ENCODE data around the gene ESYT3. TPM values are rescaled to one million over a fixed set of nuclear protein-coding genes. Genes with fewer than 3 reads are reported as not detected.
"Not testable (repeated sequence)": the region's sequence is repeated elsewhere in the genome, so short reads cannot be mapped to it uniquely, and the experiment has no call there.

Gene ESYT3
- polyA plus RNA-seq, 2 donors: 0.56 to 0.63 TPM

- no peak overlapping the region for H3K4me3 ChIP-seq (ENCODE audit: low read depth in 1 of 2, low read length in 2 of 2)
- WGBS, 2 donors: 68 to 69% methylated on average over 7 of the region's 7 CpGs
- no peaks in the 10 kb centered on the region for H3K36me3 ChIP-seq (ENCODE audit: control insufficient read depth in 2 of 2, insufficient read depth in 2 of 2, low read length in 1 of 2)
- H3K4me1 ChIP-seq (ENCODE audit: control insufficient read depth in 2 of 2, insufficient read depth in 2 of 2, low read length in 1 of 2): no peaks in the 10 kb centered on the region
- H3K27me3 ChIP-seq (ENCODE audit: control insufficient read depth in 1 of 2, insufficient read depth in 2 of 2, low read length in 2 of 2): no peaks in the 10 kb centered on the region
- no peak overlapping the region for H3K27ac ChIP-seq (ENCODE audit: low read depth in 2 of 2, low read length in 1 of 2)
- no peaks in the 10 kb centered on the region for H3K9me3 ChIP-seq (ENCODE audit: control insufficient read depth in 2 of 2, insufficient read depth in 1 of 2, low read depth in 1 of 2, low read length in 1 of 2)
These were observed 25.5 kb upstream of the ESYT3 start for GRCh38 chr3:138408751-138409570.

GRCh38 chr3:138412821-138413551, 21.4 kb upstream of the ESYT3 start:
- Histone ChIP-seq H3K4me3 (ENCODE audit: low read depth in 1 of 2, low read length in 2 of 2) (no peak overlapping the region), H3K36me3 (ENCODE audit: control insufficient read depth in 2 of 2, insufficient read depth in 2 of 2, low read length in 1 of 2) (no peaks in the 10 kb centered on the region), H3K9me3 (ENCODE audit: control insufficient read depth in 2 of 2, insufficient read depth in 1 of 2, low read depth in 1 of 2, low read length in 1 of 2) (no peaks in the 10 kb centered on the region), H3K4me1 (ENCODE audit: control insufficient read depth in 2 of 2, insufficient read depth in 2 of 2, low read length in 1 of 2) (no peaks in the 10 kb centered on the region), H3K27ac (ENCODE audit: low read depth in 2 of 2, low read length in 1 of 2) (no peak overlapping the region), H3K27me3 (ENCODE audit: control insufficient read depth in 1 of 2, insufficient read depth in 2 of 2, low read length in 2 of 2) (no peaks in the 10 kb centered on the region)
- WGBS, 2 donors: 67 to 71% methylated on average over 9 of the region's 9 CpGs

GRCh38 chr3:138416236-138416635, 18.2 kb upstream of the ESYT3 start:
- H3K27ac ChIP-seq (ENCODE audit: low read depth in 2 of 2, low read length in 1 of 2); H3K27me3 ChIP-seq (ENCODE audit: control insufficient read depth in 1 of 2, insufficient read depth in 2 of 2, low read length in 2 of 2); H3K4me3 ChIP-seq (ENCODE audit: low read depth in 1 of 2, low read length in 2 of 2); H3K4me1 ChIP-seq (ENCODE audit: control insufficient read depth in 2 of 2, insufficient read depth in 2 of 2, low read length in 1 of 2); H3K9me3 ChIP-seq (ENCODE audit: control insufficient read depth in 2 of 2, insufficient read depth in 1 of 2, low read depth in 1 of 2, low read length in 1 of 2); H3K36me3 ChIP-seq (ENCODE audit: control insufficient read depth in 2 of 2, insufficient read depth in 2 of 2, low read length in 1 of 2): not testable (repeated sequence)
- WGBS, 2 donors: 81 to 88% methylated on average over 4 of the region's 4 CpGs

GRCh38 chr3:138417559-138417982, 16.8 kb upstream of the ESYT3 start:
- Histone ChIP-seq H3K27ac (ENCODE audit: low read depth in 2 of 2, low read length in 1 of 2) (no peak overlapping the region), H3K27me3 (ENCODE audit: control insufficient read depth in 1 of 2, insufficient read depth in 2 of 2, low read length in 2 of 2) (no peaks in the 10 kb centered on the region), H3K36me3 (ENCODE audit: control insufficient read depth in 2 of 2, insufficient read depth in 2 of 2, low read length in 1 of 2) (no peaks in the 10 kb centered on the region), H3K4me1 (ENCODE audit: control insufficient read depth in 2 of 2, insufficient read depth in 2 of 2, low read length in 1 of 2) (no peaks in the 10 kb centered on the region), H3K9me3 (ENCODE audit: control insufficient read depth in 2 of 2, insufficient read depth in 1 of 2, low read depth in 1 of 2, low read length in 1 of 2) (no peaks in the 10 kb centered on the region), H3K4me3 (ENCODE audit: low read depth in 1 of 2, low read length in 2 of 2) (no peak overlapping the region)
- 15 to 16% methylated on average over 7 of the region's 7 CpGs for WGBS, 2 donors

GRCh38 chr3:138418601-138419206, 15.7 kb upstream of the ESYT3 start:
- H3K36me3 ChIP-seq (ENCODE audit: control insufficient read depth in 2 of 2, insufficient read depth in 2 of 2, low read length in 1 of 2): no peaks in the 10 kb centered on the region
- H3K9me3 ChIP-seq (ENCODE audit: control insufficient read depth in 2 of 2, insufficient read depth in 1 of 2, low read depth in 1 of 2, low read length in 1 of 2): no peaks in the 10 kb centered on the region
- H3K27me3 ChIP-seq (ENCODE audit: control insufficient read depth in 1 of 2, insufficient read depth in 2 of 2, low read length in 2 of 2): no peaks in the 10 kb centered on the region
- no peaks in the 10 kb centered on the region for H3K4me1 ChIP-seq (ENCODE audit: control insufficient read depth in 2 of 2, insufficient read depth in 2 of 2, low read length in 1 of 2)
- H3K4me3 ChIP-seq (ENCODE audit: low read depth in 1 of 2, low read length in 2 of 2): no peak overlapping the region
- 67 to 71% methylated on average over 5 of the region's 5 CpGs for WGBS, 2 donors
- no peak overlapping the region for H3K27ac ChIP-seq (ENCODE audit: low read depth in 2 of 2, low read length in 1 of 2)

- Histone ChIP-seq H3K9me3 (ENCODE audit: control insufficient read depth in 2 of 2, insufficient read depth in 1 of 2, low read depth in 1 of 2, low read length in 1 of 2) (no peaks in the 10 kb centered on the region), H3K36me3 (ENCODE audit: control insufficient read depth in 2 of 2, insufficient read depth in 2 of 2, low read length in 1 of 2) (no peaks in the 10 kb centered on the region), H3K27ac (ENCODE audit: low read depth in 2 of 2, low read length in 1 of 2) (no peak overlapping the region), H3K4me1 (ENCODE audit: control insufficient read depth in 2 of 2, insufficient read depth in 2 of 2, low read length in 1 of 2) (no peaks in the 10 kb centered on the region), H3K27me3 (ENCODE audit: control insufficient read depth in 1 of 2, insufficient read depth in 2 of 2, low read length in 2 of 2) (no peaks in the 10 kb centered on the region), H3K4me3 (ENCODE audit: low read depth in 1 of 2, low read length in 2 of 2) (no peak overlapping the region)
- WGBS, 2 donors: 79 to 82% methylated on average over 1 of the region's 1 CpG
These were observed 11.1 kb upstream of the ESYT3 start for GRCh38 chr3:138423316-138423715.

- WGBS, 2 donors: 94 to 95% methylated on average over 2 of the region's 2 CpGs
- Histone ChIP-seq H3K27me3 (ENCODE audit: control insufficient read depth in 1 of 2, insufficient read depth in 2 of 2, low read length in 2 of 2) (no peaks in the 10 kb centered on the region), H3K9me3 (ENCODE audit: control insufficient read depth in 2 of 2, insufficient read depth in 1 of 2, low read depth in 1 of 2, low read length in 1 of 2) (no peaks in the 10 kb centered on the region)
These were observed 10.1 kb upstream of the ESYT3 start for GRCh38 chr3:138424323-138424722.

GRCh38 chr3:138426211-138426610, 8.2 kb upstream of the ESYT3 start:
- Histone ChIP-seq H3K36me3 (ENCODE audit: control insufficient read depth in 2 of 2, insufficient read depth in 2 of 2, low read length in 1 of 2) (no peaks in the 10 kb centered on the region), H3K27me3 (ENCODE audit: control insufficient read depth in 1 of 2, insufficient read depth in 2 of 2, low read length in 2 of 2) (no peaks in the 10 kb centered on the region), H3K27ac (ENCODE audit: low read depth in 2 of 2, low read length in 1 of 2) (no peak overlapping the region), H3K9me3 (ENCODE audit: control insufficient read depth in 2 of 2, insufficient read depth in 1 of 2, low read depth in 1 of 2, low read length in 1 of 2) (no peaks in the 10 kb centered on the region), H3K4me3 (ENCODE audit: low read depth in 1 of 2, low read length in 2 of 2) (no peak overlapping the region), H3K4me1 (ENCODE audit: control insufficient read depth in 2 of 2, insufficient read depth in 2 of 2, low read length in 1 of 2) (no peaks in the 10 kb centered on the region)
- 60 to 66% methylated on average over 3 of the region's 3 CpGs for WGBS, 2 donors

More at GRCh38 chr3:138424323-138424722, 10.1 kb upstream of the ESYT3 start:
- Histone ChIP-seq H3K36me3 (ENCODE audit: control insufficient read depth in 2 of 2, insufficient read depth in 2 of 2, low read length in 1 of 2) (no peaks in the 10 kb centered on the region), H3K4me1 (ENCODE audit: control insufficient read depth in 2 of 2, insufficient read depth in 2 of 2, low read length in 1 of 2) (no peaks in the 10 kb centered on the region), H3K4me3 (ENCODE audit: low read depth in 1 of 2, low read length in 2 of 2) (no peak overlapping the region), H3K27ac (ENCODE audit: low read depth in 2 of 2, low read length in 1 of 2) (no peak overlapping the region)

- H3K9me3 ChIP-seq (ENCODE audit: control insufficient read depth in 2 of 2, insufficient read depth in 1 of 2, low read depth in 1 of 2, low read length in 1 of 2): not testable (repeated sequence)
These were observed 7.7 kb upstream of the ESYT3 start for GRCh38 chr3:138426754-138427153.

More at GRCh38 chr3:138426754-138427153, 7.7 kb upstream of the ESYT3 start:
- not testable (repeated sequence) for H3K4me1 ChIP-seq (ENCODE audit: control insufficient read depth in 2 of 2, insufficient read depth in 2 of 2, low read length in 1 of 2); H3K36me3 ChIP-seq (ENCODE audit: control insufficient read depth in 2 of 2, insufficient read depth in 2 of 2, low read length in 1 of 2); H3K27me3 ChIP-seq (ENCODE audit: control insufficient read depth in 1 of 2, insufficient read depth in 2 of 2, low read length in 2 of 2); H3K27ac ChIP-seq (ENCODE audit: low read depth in 2 of 2, low read length in 1 of 2); H3K4me3 ChIP-seq (ENCODE audit: low read depth in 1 of 2, low read length in 2 of 2)
- 94 to 97% methylated on average over 4 of the region's 4 CpGs for WGBS, 2 donors
